ENCODE results near the gene LIPI. TPM values are rescaled to one million over a fixed set of nuclear protein-coding genes. Genes with fewer than 3 reads are reported as not detected.

The LIPI gene
- total and polyA plus RNA-seq, 2 donors (not counting 1 experiment from before 2014, with no cell fraction given) = not detected

- no peak overlapping the region for H3K4me2 ChIP-seq (ENCODE audit: extremely low read depth, insufficient read depth, low read length)
- TF ChIP-seq EZH2 (IDR thresholded peaks at IDR 0.05; ENCODE audit: low read length, missing control alignments) = no peak
- no peak for TF ChIP-seq CTCF (conservative IDR thresholded peaks at IDR 0.05 in 1 of 2, IDR thresholded peaks at IDR 0.05 in 1 of 2; ENCODE audit: low read depth in 1 of 2, low read length in 2 of 2)
- H3K4me1 ChIP-seq (ENCODE audit: control insufficient read depth, extremely low read depth, insufficient read depth, low read length) = no peaks in the 10 kb centered on the region
- H3K79me2 ChIP-seq (ENCODE audit: control insufficient read depth, insufficient read depth, low read length) = no peaks in the 10 kb centered on the region
- no peak overlapping the region for H2AFZ ChIP-seq (ENCODE audit: low read length)
- no peak overlapping the region for H3K9ac ChIP-seq (ENCODE audit: insufficient read depth, low read length)
- H3K27ac ChIP-seq (ENCODE audit: insufficient read depth, low read length) = no peak overlapping the region
- H4K20me1 ChIP-seq (ENCODE audit: control insufficient read depth, extremely low read depth, insufficient read depth, low read length) = no peaks in the 10 kb centered on the region
- H3K9me3 ChIP-seq (ENCODE audit: control insufficient read depth, insufficient read depth, low read depth, low read length) = no peaks in the 10 kb centered on the region
- H3K36me3 ChIP-seq (ENCODE audit: control insufficient read depth, insufficient read depth, low read length) = no peaks in the 10 kb centered on the region
- H3K4me3 ChIP-seq (replicated peaks in 1 of 4; ENCODE audit: control extremely low read depth in 1 of 4, insufficient read depth in 1 of 4, low read depth in 3 of 4, low read length in 4 of 4) = no peak overlapping the region
- DNase-seq (ENCODE audit: low read depth in 2 of 2) = no peak
- H3K27me3 ChIP-seq (ENCODE audit: control insufficient read depth, insufficient read depth, low read length) = no peaks in the 10 kb centered on the region
These were observed 33.1 kb upstream of the LIPI start for GRCh38 chr21:14243874-14244273.

GRCh38 chr21:14243461-14243860 is 32.7 kb upstream of the LIPI start:
- Histone ChIP-seq H3K36me3 (ENCODE audit: control insufficient read depth, insufficient read depth, low read length) (no peaks in the 10 kb centered on the region), H2AFZ (ENCODE audit: low read length) (no peak overlapping the region), H4K20me1 (ENCODE audit: control insufficient read depth, extremely low read depth, insufficient read depth, low read length) (no peaks in the 10 kb centered on the region), H3K9ac (ENCODE audit: insufficient read depth, low read length) (no peak overlapping the region), H3K27me3 (ENCODE audit: control insufficient read depth, insufficient read depth, low read length) (no peaks in the 10 kb centered on the region), H3K4me3 (replicated peaks in 1 of 4; ENCODE audit: control extremely low read depth in 1 of 4, insufficient read depth in 1 of 4, low read depth in 3 of 4, low read length in 4 of 4) (no peak overlapping the region), H3K79me2 (ENCODE audit: control insufficient read depth, insufficient read depth, low read length) (no peaks in the 10 kb centered on the region), H3K4me2 (ENCODE audit: extremely low read depth, insufficient read depth, low read length) (no peak overlapping the region), H3K9me3 (ENCODE audit: control insufficient read depth, insufficient read depth, low read depth, low read length) (no peaks in the 10 kb centered on the region), H3K4me1 (ENCODE audit: control insufficient read depth, extremely low read depth, insufficient read depth, low read length) (no peaks in the 10 kb centered on the region), H3K27ac (ENCODE audit: insufficient read depth, low read length) (no peak overlapping the region)
- no peak for TF ChIP-seq EZH2 (IDR thresholded peaks at IDR 0.05; ENCODE audit: low read length, missing control alignments)
- no peak for TF ChIP-seq CTCF (conservative IDR thresholded peaks at IDR 0.05 in 1 of 2, IDR thresholded peaks at IDR 0.05 in 1 of 2; ENCODE audit: low read depth in 1 of 2, low read length in 2 of 2)
- DNase-seq (ENCODE audit: low read depth in 2 of 2) = no peak

- Histone ChIP-seq H3K36me3 (ENCODE audit: control insufficient read depth, insufficient read depth, low read length) (no peaks in the 10 kb centered on the region), H3K27ac (ENCODE audit: insufficient read depth, low read length) (no peak overlapping the region), H2AFZ (ENCODE audit: low read length) (no peak overlapping the region), H3K4me3 (replicated peaks in 1 of 4; ENCODE audit: control extremely low read depth in 1 of 4, insufficient read depth in 1 of 4, low read depth in 3 of 4, low read length in 4 of 4) (no peak overlapping the region), H3K27me3 (ENCODE audit: control insufficient read depth, insufficient read depth, low read length) (no peaks in the 10 kb centered on the region), H3K4me1 (ENCODE audit: control insufficient read depth, extremely low read depth, insufficient read depth, low read length) (no peaks in the 10 kb centered on the region), H3K9ac (ENCODE audit: insufficient read depth, low read length) (no peak overlapping the region), H3K4me2 (ENCODE audit: extremely low read depth, insufficient read depth, low read length) (no peak overlapping the region), H4K20me1 (ENCODE audit: control insufficient read depth, extremely low read depth, insufficient read depth, low read length) (no peaks in the 10 kb centered on the region), H3K79me2 (ENCODE audit: control insufficient read depth, insufficient read depth, low read length) (no peaks in the 10 kb centered on the region), H3K9me3 (ENCODE audit: control insufficient read depth, insufficient read depth, low read depth, low read length) (no peaks in the 10 kb centered on the region)
- no peak for DNase-seq (ENCODE audit: low read depth in 2 of 2)
- TF ChIP-seq CTCF (conservative IDR thresholded peaks at IDR 0.05 in 1 of 2, IDR thresholded peaks at IDR 0.05 in 1 of 2; ENCODE audit: low read depth in 1 of 2, low read length in 2 of 2) (no peak), EZH2 (IDR thresholded peaks at IDR 0.05; ENCODE audit: low read length, missing control alignments) (no peak)
These were observed 30.5 kb upstream of the LIPI start for GRCh38 chr21:14241297-14241696.

Data from fibroblast of lung (primary cell).